Effector memory CD4-positive, alpha-beta T cell (primary cell): ENCODE measurements around the gene PFKL.

Experiments
- DNase-seq, 3 donors: peaks; one replicate each; pipeline ENCODE4 v3.0.0-alpha.2; 2020
- H3K27ac ChIP-seq: 2 replicates; pipeline ENCODE4 v1.7.0; 2013; ENCODE audit warnings: mild to moderate bottlenecking, low read length, moderate library complexity; ENCODE audit not compliant: insufficient read depth, poor library complexity, severe bottlenecking
- H3K27me3 ChIP-seq: replicated peaks from 2 replicates; pipeline ENCODE4 v1.7.0; 2013; ENCODE audit warnings: mild to moderate bottlenecking, low read length; ENCODE audit not compliant: insufficient read depth, control insufficient read depth, poor library complexity, severe bottlenecking
- H3K36me3 ChIP-seq: 2 replicates; pipeline ENCODE4 v1.7.0; 2013; ENCODE audit warnings: mild to moderate bottlenecking, low read length, moderate library complexity; ENCODE audit not compliant: control insufficient read depth, insufficient read depth
- H3K4me1 ChIP-seq: 2 replicates; pipeline ENCODE4 v1.7.0; 2013; ENCODE audit warnings: low read length, mild to moderate bottlenecking; ENCODE audit not compliant: control insufficient read depth, insufficient read depth, poor library complexity, severe bottlenecking
- H3K4me3 ChIP-seq: 2 replicates; pipeline ENCODE4 v1.7.0; 2013; ENCODE audit warnings: low read length, low read depth, mild to moderate bottlenecking; ENCODE audit not compliant: insufficient read depth, poor library complexity, severe bottlenecking
- H3K9me3 ChIP-seq: 2 replicates; pipeline ENCODE4 v1.7.0; 2013; ENCODE audit warnings: mild to moderate bottlenecking, low read length, moderate library complexity; ENCODE audit not compliant: control insufficient read depth

PFKL gene

GRCh38 chr21:44374601-44375280, 74.9 kb downstream of the PFKL start:
- no peaks in the 10 kb centered on the region for H3K27me3 ChIP-seq
- H3K36me3 ChIP-seq, result no peaks in the 10 kb centered on the region
- H3K4me3 ChIP-seq, result no peak overlapping the region
- H3K9me3 ChIP-seq, result no peaks in the 10 kb centered on the region
- no peak overlapping the region for H3K27ac ChIP-seq
- DNase-seq, result no peak
- peaks cover 9% of the 10 kb centered on the region for H3K4me1 ChIP-seq

GRCh38 chr21:44375281-44375651, 75.4 kb downstream of the PFKL start:
- Histone ChIP-seq H3K27me3 (no peaks in the 10 kb centered on the region), H3K9me3 (no peaks in the 10 kb centered on the region), H3K4me1 (peaks cover 9% of the 10 kb centered on the region), H3K4me3 (no peak overlapping the region), H3K36me3 (no peaks in the 10 kb centered on the region), H3K27ac (no peak overlapping the region)
- DNase-seq, result no peak

GRCh38 chr21:44375761-44376241, 75.9 kb downstream of the PFKL start:
- Histone ChIP-seq H3K36me3 (no peaks in the 10 kb centered on the region), H3K4me1 (peaks cover 9% of the 10 kb centered on the region), H3K27ac (no peak overlapping the region), H3K9me3 (no peaks in the 10 kb centered on the region), H3K27me3 (no peaks in the 10 kb centered on the region), H3K4me3 (no peak overlapping the region)
- DNase-seq, result no peak

- H3K4me3 ChIP-seq, result no peak overlapping the region
- peaks cover 9% of the 10 kb centered on the region for H3K4me1 ChIP-seq
- no peaks in the 10 kb centered on the region for H3K36me3 ChIP-seq
- no peak for DNase-seq
- H3K27me3 ChIP-seq, result no peaks in the 10 kb centered on the region
- H3K9me3 ChIP-seq, result no peaks in the 10 kb centered on the region
- H3K27ac ChIP-seq, result no peak overlapping the region
These were observed 76.8 kb downstream of the PFKL start for GRCh38 chr21:44376606-44377005.
